CD4-positive, alpha-beta T cell (primary cell): ENCODE measurements around the gene LSM3. TPM values are rescaled to one million over a fixed set of nuclear protein-coding genes. Genes with fewer than 3 reads are reported as not detected.

ENCODE experiments used
- ATAC-seq: fragments of 200-7000 bp; cut with Tn5 transposase; one replicate; pipeline ENCODE4 v1.10.0; 2022; ENCODE audit warnings: mild to moderate bottlenecking; ENCODE audit not compliant: poor library complexity
- CTCF ChIA-PET: fragments of 350-600 bp; sonication (Branson Sonifier 250); formaldehyde crosslinking; loops from one replicate; lab custom pipeline; 2021; ENCODE audit warnings: antibody characterized with exemption, inconsistent platforms; lab: Charles Lee
- POLR2A ChIA-PET: fragments of 350-600 bp; sonication (Branson Sonifier 250); formaldehyde crosslinking; loops from one replicate; lab custom pipeline; 2021; ENCODE audit warnings: antibody characterized with exemption, inconsistent platforms; lab: Charles Lee
- DNase-seq, 14 experiments: peaks; one replicate each; pipeline ENCODE4 v3.0.0-alpha.2; 2013 to 2020; ENCODE audit warnings: mixed read lengths in 2 of 14
- H3K27ac ChIP-seq, 2 donors: one replicate each; pipeline versions ENCODE4 v1.5.1 to v1.7.0; 2013; ENCODE audit warnings: low read length in 2 of 2, low read depth in 1 of 2, mild to moderate bottlenecking in 1 of 2
- H3K27me3 ChIP-seq, 2 experiments: 1 replicate in 1 of 2; 2 replicates in 1 of 2; pipeline versions ENCODE4 v1.6.1 to v1.7.0; 2013; ENCODE audit warnings: low read length in 2 of 2, control low read depth in 1 of 2, mild to moderate bottlenecking in 1 of 2, moderate library complexity in 1 of 2; ENCODE audit not compliant: insufficient read depth in 2 of 2, control insufficient read depth in 1 of 2
- H3K36me3 ChIP-seq: one replicate; pipeline ENCODE4 v1.6.1; 2013; ENCODE audit warnings: low read length, control low read depth; ENCODE audit not compliant: insufficient read depth
- H3K4me1 ChIP-seq: one replicate; pipeline ENCODE4 v1.6.1; 2013; ENCODE audit warnings: low read length, control low read depth; ENCODE audit not compliant: insufficient read depth
- H3K4me3 ChIP-seq: one replicate; pipeline ENCODE4 v1.5.1; 2013; ENCODE audit warnings: mild to moderate bottlenecking, low read length, moderate library complexity
- H3K9me3 ChIP-seq, 2 experiments: 1 replicate in 1 of 2; 2 replicates in 1 of 2; pipeline versions ENCODE4 v1.6.1 to v1.7.0; 2013; ENCODE audit warnings: low read length in 2 of 2, mild to moderate bottlenecking in 2 of 2, control low read depth in 1 of 2, moderate library complexity in 1 of 2; ENCODE audit not compliant: control insufficient read depth in 1 of 2, insufficient read depth in 1 of 2
- H3K27ac Mint-ChIP-seq: one replicate; pipeline ENCODE4 v1.8.0; 2020; ENCODE audit warnings: mixed read lengths
- H3K27me3 Mint-ChIP-seq: one replicate; pipeline ENCODE4 v1.8.0; 2021; ENCODE audit warnings: mixed read lengths
- H3K36me3 Mint-ChIP-seq: one replicate; pipeline ENCODE4 v1.8.0; 2021; ENCODE audit warnings: low read depth, mixed read lengths
- H3K4me1 Mint-ChIP-seq: one replicate; pipeline ENCODE4 v1.8.0; 2021; ENCODE audit warnings: low read depth, mixed read lengths
- H3K4me3 Mint-ChIP-seq: one replicate; pipeline ENCODE4 v1.8.0; 2020; ENCODE audit warnings: mild to moderate bottlenecking, mixed read lengths
- H3K9me3 Mint-ChIP-seq: one replicate; pipeline ENCODE4 v1.8.0; 2020; ENCODE audit warnings: mixed read lengths
- CTCF ChIP-seq: fragments of 200-600 bp; IDR thresholded peaks from one replicate; pipeline ENCODE4 v1.8.0; 2022; ENCODE audit warnings: antibody characterized with exemption, mild to moderate bottlenecking
- intact Hi-C, 2 experiments: fragments of 100-400 bp; cut with DNase I in 1 of 2; cut with micrococcal nuclease in 1 of 2; formaldehyde crosslinking; loops; one replicate each; pipeline versions ENCODE4 v1.15.1 to v1.9.0; 2023 to 2025; cut with DNase I, micrococcal nuclease
- total RNA-seq, 174 experiments: library from RNA in 2 of 174; stranded (reverse) in 2 of 174; gene quantifications; one replicate each; pipeline ENCODE4 v1.2.3 and lab custom pipeline; 2021 to 2026

LSM3 gene
- total RNA-seq, 2 experiments from 2014 or later: 6.5 to 6.9 TPM

DNA sequence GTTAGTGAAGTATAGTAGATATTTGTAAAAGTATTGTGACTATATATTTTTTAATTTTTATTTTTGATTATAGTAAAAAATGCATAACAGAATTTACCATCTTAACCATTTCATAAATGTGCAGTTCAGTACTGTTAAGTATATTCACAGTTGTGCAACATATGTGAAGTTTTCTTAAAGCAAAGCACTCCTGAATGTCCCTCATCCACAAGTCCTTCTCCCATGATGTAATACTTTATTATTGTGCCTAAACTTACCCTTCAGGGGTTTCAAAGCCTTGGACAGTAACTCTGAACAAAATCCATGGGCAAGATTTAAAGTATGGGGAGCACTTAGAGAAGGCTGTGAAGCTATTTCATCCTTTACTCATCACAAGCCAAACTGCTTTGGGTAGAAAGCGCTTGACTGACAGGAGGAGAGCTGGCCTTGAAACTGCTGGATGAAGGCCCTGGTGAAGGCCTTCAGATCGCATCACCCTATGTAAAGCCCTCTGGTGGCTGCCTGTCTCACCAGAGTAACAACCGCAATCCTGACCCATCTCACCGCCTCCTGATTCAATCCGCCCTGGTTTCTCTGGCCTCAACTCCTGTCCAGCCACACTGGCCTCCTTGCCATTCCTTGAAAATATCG lies 28.0 kb downstream of the LSM3 start:
- Histone ChIP-seq H3K9me3 (no peaks in the 10 kb centered on the region), H3K4me1 (peaks cover 3% of the 10 kb centered on the region), H3K4me3 (no peak overlapping the region), H3K27me3 (no peaks in the 10 kb centered on the region), H3K36me3 (no peaks in the 10 kb centered on the region), H3K27ac (no peak overlapping the region)
- CTCF ChIA-PET: interaction anchor here (0.5 kb wide), 1 partner anchor 315 kb away, joined by 3 read pairs; no protein-coding TSS in a partner anchor
- POLR2A ChIA-PET: no interaction called here
- Mint-ChIP-seq H3K36me3 (no peaks in the 10 kb centered on the region), H3K9me3 (no peaks in the 10 kb centered on the region), H3K27ac (no peak overlapping the region), H3K27me3 (no peaks in the 10 kb centered on the region), H3K4me1 (no peaks in the 10 kb centered on the region), H3K4me3 (no peak overlapping the region)
- DNase-seq (no peak), ATAC-seq (no peak)
- intact Hi-C loops: no loop called here
- TF ChIP-seq CTCF: no peak

DNA sequence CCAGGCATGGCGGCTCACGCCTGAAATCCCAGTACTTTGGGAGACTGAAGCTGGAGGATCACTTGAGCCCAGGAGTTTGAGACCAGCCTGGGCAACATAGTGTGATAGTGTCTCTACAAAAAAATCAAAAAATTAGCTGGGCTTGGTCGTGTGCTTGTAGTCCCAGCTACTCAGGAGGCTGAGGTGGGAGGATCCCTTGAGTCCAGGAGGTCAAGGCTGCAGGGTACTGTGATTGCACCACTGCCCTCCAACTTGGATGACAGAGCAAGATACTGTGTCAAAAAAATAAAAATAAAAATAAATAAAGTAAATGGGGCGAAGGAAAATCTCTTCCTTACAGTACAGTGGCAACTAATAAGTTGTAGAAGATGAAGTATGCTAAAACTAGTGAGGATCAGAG lies 29.6 kb downstream of the LSM3 start:
- H3K4me3 ChIP-seq: no peak overlapping the region
- no peaks in the 10 kb centered on the region for H3K27me3 Mint-ChIP-seq
- DNase-seq: no peak
- no peak for ATAC-seq
- TF ChIP-seq CTCF: no peak
- no peaks in the 10 kb centered on the region for H3K9me3 Mint-ChIP-seq
- no peaks in the 10 kb centered on the region for H3K4me1 Mint-ChIP-seq
- no peaks in the 10 kb centered on the region for H3K36me3 Mint-ChIP-seq
- no peak overlapping the region for H3K4me3 Mint-ChIP-seq
- H3K9me3 ChIP-seq: no peaks in the 10 kb centered on the region
- ChIA-PET POLR2A (no interaction called here), CTCF (no interaction called here)
- intact Hi-C loops: no loop called here
- peaks cover 2% of the 10 kb centered on the region for H3K4me1 ChIP-seq
- H3K27me3 ChIP-seq: no peaks in the 10 kb centered on the region
- no peaks in the 10 kb centered on the region for H3K36me3 ChIP-seq
- H3K27ac Mint-ChIP-seq: no peak overlapping the region
- no peak overlapping the region for H3K27ac ChIP-seq

DNA sequence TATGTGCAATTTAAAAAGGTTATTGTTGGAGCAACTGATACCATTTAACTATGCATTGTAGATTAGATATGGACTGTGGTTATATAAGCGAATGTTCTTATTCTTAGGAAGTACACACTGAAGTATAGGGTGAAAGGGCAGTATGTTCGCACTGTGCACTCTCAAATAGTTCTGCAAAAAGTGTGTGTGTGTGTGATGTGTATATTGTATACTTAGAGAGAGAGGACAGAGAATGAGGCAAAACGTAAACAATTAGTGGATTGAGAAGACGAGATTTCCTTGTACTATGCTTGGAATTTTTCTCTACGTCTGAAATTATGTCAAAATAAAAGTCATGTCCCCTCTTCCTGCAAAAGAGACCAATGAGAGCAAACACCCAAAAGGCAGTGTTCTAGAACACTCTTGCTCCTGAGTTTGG lies 30.4 kb downstream of the LSM3 start:
- TF ChIP-seq CTCF: no peak
- DNase-seq (no peak), ATAC-seq (no peak)
- no peaks in the 10 kb centered on the region for H3K36me3 ChIP-seq
- H3K27me3 ChIP-seq: no peaks in the 10 kb centered on the region
- no peak overlapping the region for H3K27ac Mint-ChIP-seq
- H3K27me3 Mint-ChIP-seq: no peaks in the 10 kb centered on the region
- no peaks in the 10 kb centered on the region for H3K36me3 Mint-ChIP-seq
- no peak overlapping the region for H3K4me3 Mint-ChIP-seq
- no peak overlapping the region for H3K27ac ChIP-seq
- no peaks in the 10 kb centered on the region for H3K4me1 ChIP-seq
- intact Hi-C loops: no loop called here
- H3K4me1 Mint-ChIP-seq: no peaks in the 10 kb centered on the region
- no peak overlapping the region for H3K4me3 ChIP-seq
- POLR2A ChIA-PET: no interaction called here
- H3K9me3 ChIP-seq: no peaks in the 10 kb centered on the region
- CTCF ChIA-PET: no interaction called here
- no peaks in the 10 kb centered on the region for H3K9me3 Mint-ChIP-seq
